ENCODE results near the gene REEP1.

The REEP1 gene

DNA sequence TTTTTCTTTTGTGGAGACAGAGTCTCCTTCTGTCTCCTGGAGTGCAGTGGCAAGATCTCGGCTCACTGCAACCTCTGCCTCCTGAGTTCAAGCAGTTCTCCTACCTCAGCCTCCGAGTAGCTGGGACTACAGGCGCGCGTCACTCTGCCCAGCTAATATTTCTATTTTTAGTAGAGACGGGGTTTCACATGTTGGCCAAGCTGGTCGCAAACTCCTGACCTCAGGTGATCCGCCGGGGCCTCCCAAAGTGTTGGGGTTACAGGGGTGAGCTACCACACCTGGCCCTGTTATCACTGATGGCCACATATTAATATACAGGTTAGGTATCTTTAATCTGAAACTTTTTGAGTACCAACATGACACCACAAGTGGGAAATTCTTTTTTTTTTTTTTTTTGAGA is 134.7 kb downstream of the REEP1 start:
- no peak for TF ChIP-seq FOXM1 (IDR thresholded peaks at IDR 0.05; ENCODE audit: borderline replicate concordance, low read depth)
- TF ChIP-seq USF1 (IDR thresholded peaks at IDR 0.05): no peak
- TF ChIP-seq MAX (IDR thresholded peaks at IDR 0.05): no peak
- no peak for TF ChIP-seq TEAD4 (IDR thresholded peaks at IDR 0.05)
- no peak for TF ChIP-seq TAF1 (IDR thresholded peaks at IDR 0.05; ENCODE audit: low read depth)
- no peak for TF ChIP-seq ZBTB7A (IDR thresholded peaks at IDR 0.05; ENCODE audit: low read depth)
- TF ChIP-seq REST (IDR thresholded peaks at IDR 0.05; ENCODE audit: low read depth): no peak
- TF ChIP-seq EGR1 (IDR thresholded peaks at IDR 0.05): no peak
- no peak for TF ChIP-seq CEBPB (IDR thresholded peaks at IDR 0.05)
- no peak for TF ChIP-seq NFIC (IDR thresholded peaks at IDR 0.05)

- no peak for TF ChIP-seq ZBTB7A (IDR thresholded peaks at IDR 0.05; ENCODE audit: low read depth)
- no peak for TF ChIP-seq TCF12 (IDR thresholded peaks at IDR 0.05; ENCODE audit: low read depth)
- no peak for TF ChIP-seq USF1 (IDR thresholded peaks at IDR 0.05)
- no peak for TF ChIP-seq EP300 (IDR thresholded peaks at IDR 0.05; ENCODE audit: borderline replicate concordance)
- TF ChIP-seq TEAD4 (IDR thresholded peaks at IDR 0.05): no peak
- no peak for TF ChIP-seq CEBPB (IDR thresholded peaks at IDR 0.05)
- no peak for TF ChIP-seq TAF1 (IDR thresholded peaks at IDR 0.05; ENCODE audit: low read depth)
- TF ChIP-seq RAD21 (IDR thresholded peaks at IDR 0.05; ENCODE audit: low read depth): no peak
- TF ChIP-seq YY1 (IDR thresholded peaks at IDR 0.05; ENCODE audit: low read depth): no peak
- no peak for TF ChIP-seq CREB1 (IDR thresholded peaks at IDR 0.05; ENCODE audit: low read depth)
- no peak for TF ChIP-seq MAX (IDR thresholded peaks at IDR 0.05)
- TF ChIP-seq EGR1 (IDR thresholded peaks at IDR 0.05): no peak
- no peak for TF ChIP-seq REST (IDR thresholded peaks at IDR 0.05; ENCODE audit: low read depth)
- TF ChIP-seq NFIC (IDR thresholded peaks at IDR 0.05): no peak
Observed at GRCh38 chr2:86202336-86202692, 135.1 kb downstream of the REEP1 start.

DNA sequence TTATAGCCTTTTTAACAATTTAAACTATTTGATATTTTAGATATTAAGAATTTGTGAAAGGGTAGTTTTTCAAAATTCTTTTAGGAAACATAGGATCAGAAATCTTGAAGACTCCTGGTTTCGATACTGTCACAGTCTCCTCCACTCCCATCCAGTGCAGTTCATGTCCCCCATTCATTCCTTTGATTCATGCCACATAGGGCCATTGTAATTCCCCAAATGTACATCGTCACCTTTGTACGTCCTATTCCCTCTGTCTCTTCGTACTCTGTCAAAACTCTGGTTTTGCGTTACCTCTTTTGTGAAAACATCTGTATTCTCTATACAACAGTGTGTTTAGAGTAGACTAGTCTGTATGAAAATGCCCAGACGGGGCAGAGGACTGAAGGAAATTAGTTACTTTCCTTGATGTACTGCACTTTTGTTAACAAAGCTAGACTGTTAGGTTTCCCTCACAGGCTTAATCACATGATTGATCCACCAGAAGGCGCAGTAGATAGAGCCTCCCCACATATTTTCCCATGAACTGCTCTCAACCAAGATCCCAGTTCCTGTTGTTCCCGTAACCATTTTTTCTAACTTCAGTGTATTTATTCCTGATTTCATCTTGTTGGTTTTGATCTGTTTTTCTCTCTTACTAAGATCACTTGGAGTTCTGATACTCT is 135.6 kb downstream of the REEP1 start:
- TF ChIP-seq USF1 (IDR thresholded peaks at IDR 0.05): no peak
- TF ChIP-seq MAX (IDR thresholded peaks at IDR 0.05): no peak
- no peak for TF ChIP-seq EP300 (IDR thresholded peaks at IDR 0.05; ENCODE audit: borderline replicate concordance)
- TF ChIP-seq TCF12 (IDR thresholded peaks at IDR 0.05; ENCODE audit: low read depth): no peak
- TF ChIP-seq TEAD4 (IDR thresholded peaks at IDR 0.05): no peak
- no peak for TF ChIP-seq CEBPB (IDR thresholded peaks at IDR 0.05)
- TF ChIP-seq RAD21 (IDR thresholded peaks at IDR 0.05; ENCODE audit: low read depth): no peak
- TF ChIP-seq REST (IDR thresholded peaks at IDR 0.05; ENCODE audit: low read depth): no peak
- no peak for TF ChIP-seq FOXM1 (IDR thresholded peaks at IDR 0.05; ENCODE audit: borderline replicate concordance, low read depth)
- TF ChIP-seq CREB1 (IDR thresholded peaks at IDR 0.05; ENCODE audit: low read depth): no peak
- no peak for TF ChIP-seq NFIC (IDR thresholded peaks at IDR 0.05)
- TF ChIP-seq ZBTB7A (IDR thresholded peaks at IDR 0.05; ENCODE audit: low read depth): no peak
- no peak for TF ChIP-seq TAF1 (IDR thresholded peaks at IDR 0.05; ENCODE audit: low read depth)

DNA sequence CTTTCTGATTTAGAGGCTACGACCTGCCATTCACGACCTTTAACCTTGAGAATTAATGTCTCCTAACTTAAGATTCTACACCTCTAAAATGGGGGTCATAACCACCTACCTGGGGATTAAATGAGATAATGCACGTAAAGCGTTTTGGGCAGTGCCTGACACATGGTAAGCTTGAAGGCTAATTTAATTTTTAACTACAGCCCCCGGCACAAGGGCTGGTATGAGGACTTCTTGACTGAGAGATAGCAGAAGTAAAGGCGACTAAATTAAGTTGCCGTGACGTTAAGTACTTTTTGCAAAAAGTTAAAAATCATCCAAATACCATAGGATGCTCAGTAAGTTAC is 137.6 kb downstream of the REEP1 start:
- TF ChIP-seq CREB1 (IDR thresholded peaks at IDR 0.05; ENCODE audit: low read depth) (no peak), TAF1 (IDR thresholded peaks at IDR 0.05; ENCODE audit: low read depth) (no peak), RAD21 (IDR thresholded peaks at IDR 0.05; ENCODE audit: low read depth) (no peak), EP300 (IDR thresholded peaks at IDR 0.05; ENCODE audit: borderline replicate concordance) (no peak), FOXM1 (IDR thresholded peaks at IDR 0.05; ENCODE audit: borderline replicate concordance, low read depth) (no peak), NFIC (IDR thresholded peaks at IDR 0.05) (no peak), TCF12 (IDR thresholded peaks at IDR 0.05; ENCODE audit: low read depth) (no peak)
